GM18498 (cell line): Measurements from ENCODE around the gene CRYZL1.

Experiments used
- ATAC-seq: cut with Tn5 transposase; IDR thresholded peaks from one replicate; pipeline ENCODE4 v1.9.1; 2021; ENCODE audit warnings: mild to moderate bottlenecking, moderate library complexity; ENCODE audit not compliant: unreplicated experiment

Gene CRYZL1

GRCh38 chr21:33542640-33543504 is 98.7 kb downstream of the CRYZL1 start, which contains the start of gene SON:
SON (plus strand) TSS chr21:33543038; CDS start chr21:33543093, 55 bp downstream.
- ATAC-seq = peak; percentile 94

- peak; percentile 58 for ATAC-seq
Measured at GRCh38 chr21:33541756-33542639, 99.5 kb downstream of the CRYZL1 start, which contains the start of gene GART. GART (minus strand) TSS chr21:33542117; CDS start chr21:33539315, 2,802 bp downstream.

DNA sequence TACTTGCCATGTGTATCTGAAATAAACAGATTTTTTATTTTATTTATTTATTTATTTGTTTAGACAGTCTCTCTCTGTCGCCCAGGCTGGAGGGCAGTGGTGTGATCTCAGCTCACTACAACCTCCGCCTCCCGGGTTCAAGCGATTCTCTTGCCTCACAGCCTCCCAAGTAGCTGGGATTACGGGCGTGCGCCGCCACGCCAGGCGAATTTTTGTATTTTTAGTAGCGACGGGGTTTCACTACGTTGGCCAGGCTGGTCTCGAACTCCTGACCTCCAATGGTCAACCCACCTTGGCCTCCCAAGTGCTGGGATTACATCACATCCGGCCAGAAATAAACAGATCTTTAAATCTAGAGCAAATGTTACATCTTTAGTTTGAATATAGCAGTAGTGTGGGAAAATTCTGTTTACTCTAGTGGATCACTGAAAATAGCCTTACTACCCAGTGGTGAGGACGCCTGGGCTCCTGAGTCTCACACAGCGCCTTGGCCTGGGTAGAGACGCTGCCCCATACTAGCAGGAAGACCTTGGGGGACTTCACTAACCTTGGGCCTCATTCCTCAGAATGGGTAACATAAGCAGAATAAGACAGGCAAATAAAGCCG is 100.3 kb downstream of the CRYZL1 start:
- no peak for ATAC-seq

DNA sequence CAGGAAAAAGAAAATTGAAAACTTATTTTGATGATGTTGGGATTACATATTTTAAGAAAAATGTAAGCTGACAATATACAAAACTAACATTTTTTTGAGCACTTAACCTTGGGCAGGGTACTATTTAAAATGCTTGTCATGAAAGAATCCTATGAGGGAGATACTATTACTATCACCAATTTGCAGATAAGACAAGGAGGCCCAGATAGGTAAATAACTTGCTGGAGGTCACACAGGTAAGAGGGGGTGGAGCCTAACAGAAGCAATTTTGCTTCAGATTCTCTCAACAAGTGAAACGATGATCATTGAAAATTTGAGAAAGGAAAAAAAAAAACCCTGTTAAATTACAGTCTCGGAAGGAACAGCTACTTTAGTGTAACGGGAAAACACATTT is 100.8 kb downstream of the CRYZL1 start:
- no peak for ATAC-seq

GRCh38 chr21:33539616-33540015 is 101.9 kb downstream of the CRYZL1 start:
- no peak for ATAC-seq
